Measurements from ENCODE around the gene DHDH. TPM values are rescaled to one million over a fixed set of nuclear protein-coding genes. Genes with fewer than 3 reads are reported as not detected.
"Not testable (repeated sequence)": the region's sequence is repeated elsewhere in the genome, so short reads cannot be mapped to it uniquely, and the experiment has no call there.

DHDH gene
- total RNA-seq, 1 donor from 2014 or later, result 3.2 TPM

DNA sequence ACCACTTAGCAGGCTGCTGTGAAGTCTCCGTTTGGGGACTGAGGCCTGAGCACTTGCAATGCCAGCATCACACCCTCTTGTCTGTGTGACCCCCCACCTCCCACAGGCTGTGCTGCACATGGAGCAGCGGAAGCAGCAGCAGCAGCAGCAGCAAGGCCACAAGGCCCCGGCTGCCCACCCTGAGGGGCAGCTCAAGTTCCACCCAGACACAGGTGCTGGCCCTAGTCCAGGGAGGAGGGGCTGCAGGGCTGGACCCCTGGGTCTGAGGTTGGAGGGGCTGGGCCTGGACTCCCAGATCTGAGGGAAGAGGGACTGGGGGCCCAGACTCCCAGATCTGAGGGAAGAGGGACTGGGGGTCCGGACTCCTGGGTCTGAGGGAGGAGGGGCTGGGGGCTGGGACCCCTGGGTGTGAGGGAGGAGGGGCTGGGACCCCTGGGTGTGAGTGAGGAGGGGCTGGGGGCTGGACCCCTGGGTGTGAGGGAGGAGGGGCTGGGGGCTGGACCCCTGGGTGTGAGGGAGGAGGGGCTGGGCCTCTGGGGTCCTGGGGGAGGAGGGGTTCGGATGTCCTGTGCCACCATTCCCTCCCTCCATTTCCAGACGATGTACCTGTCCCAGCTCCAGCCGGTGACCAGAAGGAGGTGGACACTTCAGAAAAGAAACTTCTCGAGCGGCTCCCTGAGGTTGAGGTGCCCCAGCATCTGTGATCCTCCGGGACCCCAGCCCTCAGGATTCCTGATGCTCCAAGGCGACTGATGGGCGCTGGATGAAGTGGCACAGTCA, 11.6 kb upstream of the DHDH start:
- Mint-ChIP-seq H3K27me3 (ENCODE audit: low read depth) (no peaks in the 10 kb centered on the region), H3K4me3 (no peak overlapping the region), H3K27ac (no peak overlapping the region), H3K4me1 (peaks cover 6% of the 10 kb centered on the region), H3K36me3 (peaks cover 18% of the 10 kb centered on the region), H3K9me3 (no peaks in the 10 kb centered on the region)
- DNase-seq (ENCODE audit: low spot score in 2 of 2, unreplicated experiment in 2 of 2), result no peak
- TF ChIP-seq, protein P1, sequence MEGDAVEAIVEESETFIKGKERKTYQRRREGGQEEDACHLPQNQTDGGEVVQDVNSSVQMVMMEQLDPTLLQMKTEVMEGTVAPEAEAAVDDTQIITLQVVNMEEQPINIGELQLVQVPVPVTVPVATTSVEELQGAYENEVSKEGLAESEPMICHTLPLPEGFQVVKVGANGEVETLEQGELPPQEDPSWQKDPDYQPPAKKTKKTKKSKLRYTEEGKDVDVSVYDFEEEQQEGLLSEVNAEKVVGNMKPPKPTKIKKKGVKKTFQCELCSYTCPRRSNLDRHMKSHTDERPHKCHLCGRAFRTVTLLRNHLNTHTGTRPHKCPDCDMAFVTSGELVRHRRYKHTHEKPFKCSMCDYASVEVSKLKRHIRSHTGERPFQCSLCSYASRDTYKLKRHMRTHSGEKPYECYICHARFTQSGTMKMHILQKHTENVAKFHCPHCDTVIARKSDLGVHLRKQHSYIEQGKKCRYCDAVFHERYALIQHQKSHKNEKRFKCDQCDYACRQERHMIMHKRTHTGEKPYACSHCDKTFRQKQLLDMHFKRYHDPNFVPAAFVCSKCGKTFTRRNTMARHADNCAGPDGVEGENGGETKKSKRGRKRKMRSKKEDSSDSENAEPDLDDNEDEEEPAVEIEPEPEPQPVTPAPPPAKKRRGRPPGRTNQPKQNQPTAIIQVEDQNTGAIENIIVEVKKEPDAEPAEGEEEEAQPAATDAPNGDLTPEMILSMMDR (IDR thresholded peaks at IDR 0.05; ENCODE audit: unreplicated experiment), result no peak

DNA sequence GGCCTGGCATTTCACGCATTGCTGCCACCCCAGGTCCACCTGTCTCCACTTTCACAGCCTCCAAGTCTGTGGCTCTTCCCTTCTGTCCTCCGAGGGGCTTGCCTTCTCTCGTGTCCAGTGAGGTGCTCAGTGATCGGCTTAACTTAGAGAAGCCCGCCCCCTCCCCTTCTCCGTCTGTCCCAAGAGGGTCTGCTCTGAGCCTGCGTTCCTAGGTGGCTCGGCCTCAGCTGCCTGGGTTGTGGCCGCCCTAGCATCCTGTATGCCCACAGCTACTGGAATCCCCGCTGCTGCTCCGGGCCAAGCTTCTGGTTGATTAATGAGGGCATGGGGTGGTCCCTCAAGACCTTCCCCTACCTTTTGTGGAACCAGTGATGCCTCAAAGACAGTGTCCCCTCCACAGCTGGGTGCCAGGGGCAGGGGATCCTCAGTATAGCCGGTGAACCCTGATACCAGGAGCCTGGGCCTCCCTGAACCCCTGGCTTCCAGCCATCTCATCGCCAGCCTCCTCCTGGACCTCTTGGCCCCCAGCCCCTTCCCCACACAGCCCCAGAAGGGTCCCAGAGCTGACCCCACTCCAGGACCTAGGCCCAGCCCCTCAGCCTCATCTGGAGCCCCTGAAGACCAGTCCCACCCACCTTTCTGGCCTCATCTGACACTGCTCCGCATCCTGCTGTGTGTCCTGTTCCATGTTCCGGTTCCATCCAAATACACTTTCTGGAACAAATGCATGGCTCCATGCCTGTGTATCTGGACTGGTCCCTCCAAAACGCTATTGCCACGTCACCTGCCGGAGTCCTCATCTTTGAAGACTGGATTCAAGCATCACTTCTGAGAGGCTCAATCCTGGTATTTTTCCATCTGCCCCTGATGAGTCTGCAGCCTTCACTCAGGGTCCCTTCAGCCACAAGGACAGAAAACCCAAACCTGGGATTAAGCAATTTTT, 10.7 kb upstream of the DHDH start:
- peaks cover 8% of the 10 kb centered on the region for H3K4me1 Mint-ChIP-seq
- peaks cover 18% of the 10 kb centered on the region for H3K36me3 Mint-ChIP-seq
- H3K27ac Mint-ChIP-seq, result no peak overlapping the region
- no peak for DNase-seq (ENCODE audit: low spot score in 2 of 2, unreplicated experiment in 2 of 2)
- H3K27me3 Mint-ChIP-seq (ENCODE audit: low read depth), result no peaks in the 10 kb centered on the region
- TF ChIP-seq, protein P1 (IDR thresholded peaks at IDR 0.05; ENCODE audit: unreplicated experiment), result no peak
- H3K9me3 Mint-ChIP-seq, result no peaks in the 10 kb centered on the region
- H3K4me3 Mint-ChIP-seq, result no peak overlapping the region

DNA sequence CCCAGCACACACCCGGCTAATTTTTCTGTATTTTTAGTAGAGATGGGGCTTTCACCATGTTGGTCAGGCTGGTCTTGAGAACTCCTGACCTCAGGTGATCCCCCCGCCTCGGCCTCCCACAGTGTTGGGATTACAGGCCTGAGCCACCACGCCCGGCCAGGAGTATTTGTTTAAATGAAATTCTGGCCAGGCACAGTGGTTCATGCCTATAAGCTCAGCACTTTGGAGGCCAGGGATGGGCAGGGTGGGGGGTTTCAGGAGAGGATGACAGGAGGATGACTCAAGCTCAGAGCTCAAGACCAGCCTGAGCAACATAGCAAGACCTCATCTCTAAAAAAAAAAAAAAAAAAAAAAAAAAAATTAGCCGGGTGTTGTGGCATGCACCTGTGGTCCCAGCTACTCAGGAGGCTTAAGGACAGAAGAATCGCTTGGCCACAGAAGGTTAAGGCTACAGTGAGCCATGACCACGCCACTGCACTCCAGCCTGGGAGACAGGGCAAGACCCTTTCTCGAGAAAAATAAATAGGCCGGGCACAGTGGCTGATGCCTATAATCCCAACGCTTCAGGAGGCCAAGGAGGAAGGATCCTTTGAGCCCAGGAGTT, 8.2 kb upstream of the DHDH start:
- Mint-ChIP-seq H3K9me3 (no peaks in the 10 kb centered on the region), H3K36me3 (peaks cover 12% of the 10 kb centered on the region), H3K27ac (no peak overlapping the region), H3K4me1 (peaks cover 8% of the 10 kb centered on the region), H3K4me3 (no peak overlapping the region), H3K27me3 (ENCODE audit: low read depth) (no peaks in the 10 kb centered on the region)
- no peak for DNase-seq (ENCODE audit: low spot score in 2 of 2, unreplicated experiment in 2 of 2)
- TF ChIP-seq, protein P1 (IDR thresholded peaks at IDR 0.05; ENCODE audit: unreplicated experiment), result no peak

DNA sequence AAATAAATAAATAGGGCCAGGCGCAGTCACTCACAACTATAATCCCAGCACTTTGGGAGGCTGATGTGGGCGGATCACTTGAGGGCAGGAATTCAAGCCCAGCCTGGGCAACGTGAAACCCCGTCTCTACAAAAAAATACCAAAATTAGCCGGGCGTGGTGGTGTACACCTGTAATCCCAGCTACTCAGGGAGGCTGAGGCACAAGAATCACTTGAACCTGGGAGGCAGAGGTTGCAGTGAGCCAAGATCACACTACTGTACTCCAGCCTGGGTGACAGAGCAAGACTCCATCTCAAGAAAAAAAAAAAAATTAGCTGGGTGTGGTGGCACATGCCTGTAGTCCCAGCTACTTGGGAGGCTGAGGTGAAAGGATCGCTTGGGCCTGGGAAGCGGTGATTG, 7.6 kb upstream of the DHDH start:
- not testable (repeated sequence) for DNase-seq (ENCODE audit: low spot score in 2 of 2, unreplicated experiment in 2 of 2); H3K9me3 Mint-ChIP-seq; H3K27ac Mint-ChIP-seq; H3K27me3 Mint-ChIP-seq (ENCODE audit: low read depth); H3K4me1 Mint-ChIP-seq; H3K4me3 Mint-ChIP-seq
- peaks cover 12% of the 10 kb centered on the region for H3K36me3 Mint-ChIP-seq

DNA sequence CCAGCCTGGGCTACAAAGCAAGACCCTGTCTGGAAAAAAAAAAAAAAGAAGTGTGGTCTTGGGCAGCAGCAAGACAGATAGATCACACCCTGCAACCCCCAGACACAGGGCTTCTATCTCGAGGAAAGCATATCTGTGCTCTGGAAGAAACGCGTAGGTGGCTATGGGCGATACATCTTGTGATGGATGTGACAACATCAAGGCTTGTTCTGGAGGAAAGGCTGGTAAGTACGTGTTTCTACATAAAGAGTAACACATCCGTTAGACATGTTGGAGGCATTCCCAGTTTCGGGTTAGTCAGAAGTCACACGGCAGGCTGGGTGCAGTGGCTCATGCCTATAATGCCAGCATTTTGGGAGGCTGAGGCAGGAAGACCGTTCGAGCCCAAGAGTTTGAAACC, 6.6 kb upstream of the DHDH start:
- TF ChIP-seq, protein P1 (IDR thresholded peaks at IDR 0.05; ENCODE audit: unreplicated experiment), result no peak
- peaks cover under 1% of the 10 kb centered on the region for H3K27me3 Mint-ChIP-seq (ENCODE audit: low read depth)
- peaks cover 8% of the 10 kb centered on the region for H3K4me1 Mint-ChIP-seq
- H3K27ac Mint-ChIP-seq, result peak overlapping the region; percentile 91
- peak in 1 of 2 experiments; percentile 47 for DNase-seq (ENCODE audit: low spot score in 2 of 2, unreplicated experiment in 2 of 2)
- peaks cover 9% of the 10 kb centered on the region for H3K36me3 Mint-ChIP-seq
- no peaks in the 10 kb centered on the region for H3K9me3 Mint-ChIP-seq
- H3K4me3 Mint-ChIP-seq, result no peak overlapping the region

DNA sequence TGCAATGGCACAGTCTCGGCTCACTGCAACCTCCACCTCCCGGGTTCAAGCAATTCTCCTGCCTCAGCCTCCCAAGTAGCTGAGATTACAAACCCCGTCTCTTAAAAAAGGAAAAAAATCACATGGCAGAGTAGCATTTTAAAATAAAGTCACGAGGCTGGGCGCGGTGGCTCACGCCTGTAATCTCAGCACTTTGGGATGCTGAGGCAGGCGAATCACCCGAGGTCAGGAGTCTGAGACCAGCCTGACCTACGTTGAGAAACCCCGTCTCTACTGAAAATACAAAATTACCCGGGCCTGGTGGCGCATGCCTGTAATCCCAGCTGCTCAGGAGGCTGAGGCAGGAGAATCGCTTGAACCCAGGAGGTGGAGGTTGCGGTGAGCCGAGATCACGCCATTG, 5.8 kb upstream of the DHDH start:
- H3K4me1 Mint-ChIP-seq; H3K27me3 Mint-ChIP-seq (ENCODE audit: low read depth); H3K27ac Mint-ChIP-seq: not testable (repeated sequence)

More for the DNA sequence above, 5.8 kb upstream of the DHDH start:
- H3K9me3 Mint-ChIP-seq; H3K36me3 Mint-ChIP-seq; H3K4me3 Mint-ChIP-seq; DNase-seq (ENCODE audit: low spot score in 2 of 2, unreplicated experiment in 2 of 2): not testable (repeated sequence)
